ENCODE data around the gene IQGAP3.

- TF ChIP-seq CTCF (IDR thresholded peaks at IDR 0.05) (no peak), POLR2A (IDR thresholded peaks at IDR 0.05) (no peak)
These were observed 62.8 kb downstream of the IQGAP3 start for GRCh38 chr1:156509424-156510034.

Data from body of pancreas (tissue), 4 donors.